Femur (tissue), 1 donor: ENCODE data around the gene BIRC3.
"Not testable (repeated sequence)": the region's sequence is repeated elsewhere in the genome, so short reads cannot be mapped to it uniquely, and the experiment has no call there.

Source experiments
- DNase-seq: peaks from one replicate; pipeline ENCODE4 v3.0.0-alpha.2; 2017

BIRC3 gene

DNA sequence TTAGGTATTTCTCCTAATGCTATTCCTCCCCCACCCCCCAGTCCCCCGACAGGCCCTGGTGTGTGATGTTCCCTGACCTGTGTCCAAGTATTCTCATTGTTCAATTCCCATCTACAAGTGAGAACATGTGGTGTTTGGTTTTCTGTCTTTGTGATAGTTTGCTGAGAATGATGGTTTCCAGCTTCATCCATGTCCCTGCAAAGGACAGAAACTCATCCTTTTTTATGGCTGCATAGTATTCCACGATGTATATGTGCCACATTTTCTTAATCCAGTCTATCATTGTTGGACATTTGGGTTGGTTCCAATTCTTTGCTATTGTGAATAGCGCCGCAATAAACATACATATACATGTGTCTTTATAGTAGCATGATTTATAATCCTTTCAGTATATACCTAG is 20.5 kb upstream of the BIRC3 start:
- not testable (repeated sequence) for DNase-seq

GRCh38 chr11:102300837-102301236 is 16.4 kb upstream of the BIRC3 start:
- not testable (repeated sequence) for DNase-seq

DNA sequence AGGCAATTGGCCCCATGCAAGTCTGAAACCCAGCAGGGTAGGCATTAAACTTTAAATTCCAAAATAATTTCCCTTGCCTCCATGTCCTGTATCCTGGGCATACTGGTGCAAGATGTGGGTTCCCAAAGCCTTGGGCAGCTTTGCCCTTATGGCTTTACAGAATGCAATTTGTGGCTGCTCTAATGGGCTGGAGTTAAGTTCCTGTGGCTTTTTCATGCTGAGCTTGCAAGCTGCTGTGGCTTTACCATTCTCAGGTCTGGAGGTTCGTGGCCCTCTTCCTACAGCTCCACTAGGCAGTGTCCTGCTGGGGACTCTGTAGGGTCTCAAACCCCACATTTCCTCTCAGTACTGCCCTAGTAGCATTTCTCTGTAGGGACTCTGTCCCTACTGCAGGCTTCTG is 15.0 kb upstream of the BIRC3 start:
- no peak for DNase-seq

DNA sequence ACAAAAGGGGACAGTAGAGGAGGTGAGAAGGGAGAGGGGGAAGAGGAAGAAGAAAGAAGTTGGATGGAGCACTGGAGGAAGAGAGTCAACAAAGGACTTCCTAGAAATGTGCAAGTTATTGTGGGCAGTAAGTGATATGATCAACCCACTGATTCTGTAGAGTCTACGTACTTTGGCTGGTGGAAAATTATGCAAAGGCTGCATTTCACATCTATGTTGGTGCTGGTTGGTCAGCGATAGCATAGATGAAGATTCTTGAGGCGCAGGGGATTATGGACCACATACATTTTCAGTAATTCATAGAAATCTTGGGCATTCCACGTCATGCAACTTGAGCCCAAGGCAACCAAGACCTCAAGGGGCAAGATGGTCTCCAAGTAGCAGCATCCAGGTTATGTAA is 12.6 kb upstream of the BIRC3 start:
- no peak for DNase-seq

DNA sequence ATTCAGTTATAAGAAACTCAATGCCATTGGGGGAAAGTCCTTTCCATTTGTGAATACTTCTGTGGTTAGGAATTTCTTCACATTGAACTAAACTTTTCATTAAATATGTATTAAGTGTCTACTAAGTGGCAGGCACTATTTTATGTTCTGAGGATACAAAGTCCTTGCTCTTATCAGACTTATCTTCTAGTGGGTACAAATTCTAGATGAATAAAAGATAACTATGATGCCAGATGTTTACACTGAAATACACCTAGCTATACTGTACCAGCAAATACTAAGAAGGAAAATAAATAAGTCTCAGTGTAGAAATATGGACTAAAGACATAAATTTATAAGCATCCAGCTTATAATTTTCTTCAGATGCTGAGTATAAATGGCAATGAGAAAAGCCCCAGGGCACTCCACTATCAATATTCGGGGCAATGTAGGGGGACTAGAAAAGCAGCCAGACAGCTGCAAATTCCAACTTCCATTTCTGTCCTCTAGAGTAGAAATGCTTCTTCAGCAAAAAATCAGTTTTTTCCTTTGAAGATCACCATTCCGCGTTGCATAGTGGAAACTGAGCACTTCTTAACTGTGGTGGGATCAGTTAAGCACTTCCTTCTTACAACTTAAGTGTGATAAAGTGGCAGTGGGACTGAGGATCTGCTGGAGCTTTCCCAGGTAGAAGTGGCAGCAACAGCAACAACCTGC is 11.8 kb upstream of the BIRC3 start:
- no peak for DNase-seq

- no peak for DNase-seq
These were observed 11.2 kb upstream of the BIRC3 start for GRCh38 chr11:102306048-102306597.

- DNase-seq = no peak
These were observed 10.2 kb upstream of the BIRC3 start for GRCh38 chr11:102306817-102307726.

- no peak for DNase-seq
These were observed 9.6 kb upstream of the BIRC3 start for GRCh38 chr11:102307727-102308038.

DNA sequence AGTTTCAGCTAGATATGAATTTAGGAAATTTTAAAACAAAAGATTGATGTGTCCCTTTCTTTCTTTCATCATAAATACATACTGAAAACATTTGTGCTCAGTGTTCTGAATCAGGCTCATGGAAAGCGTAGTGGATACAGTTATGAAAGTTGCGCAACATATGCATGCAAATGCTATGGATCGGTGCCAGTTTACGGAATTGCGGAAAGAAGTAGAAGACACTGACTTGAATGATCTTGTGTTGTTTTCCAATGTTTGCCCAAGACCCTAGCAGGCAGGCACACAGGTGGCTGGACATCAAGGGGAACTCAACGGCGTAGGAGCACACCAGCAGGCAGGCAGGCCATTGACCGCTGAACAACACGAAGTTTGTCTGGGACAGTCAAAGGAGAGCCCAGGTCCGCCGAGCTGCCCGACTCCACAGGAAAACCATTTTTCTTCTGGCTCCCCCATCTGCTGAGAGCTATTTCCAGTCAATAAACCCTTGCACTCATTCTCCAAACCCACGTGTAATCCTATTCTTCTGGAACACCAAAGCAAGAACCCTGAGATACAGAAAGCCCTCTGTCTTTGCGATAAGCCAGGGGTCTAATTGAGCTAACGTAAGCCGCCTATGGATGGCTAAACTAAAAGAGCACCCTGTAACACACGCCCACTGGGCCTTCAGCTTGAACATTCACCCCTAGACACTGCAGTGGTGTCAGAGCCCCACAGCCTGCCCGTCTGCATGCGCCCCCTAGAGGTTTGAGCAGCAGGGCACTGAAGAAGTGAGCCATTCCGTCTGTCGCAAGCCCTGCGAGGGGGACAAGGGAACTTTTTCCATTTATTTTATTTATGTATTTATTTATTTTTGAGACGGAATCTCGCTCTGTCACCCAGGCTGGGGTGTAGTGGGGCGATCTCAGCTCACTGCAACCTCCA is 7.4 kb upstream of the BIRC3 start:
- DNase-seq = no peak

GRCh38 chr11:102312667-102313066 is 4.6 kb upstream of the BIRC3 start:
- DNase-seq = no peak

- no peak for DNase-seq
These were observed 3.9 kb upstream of the BIRC3 start for GRCh38 chr11:102313238-102313940.

DNA sequence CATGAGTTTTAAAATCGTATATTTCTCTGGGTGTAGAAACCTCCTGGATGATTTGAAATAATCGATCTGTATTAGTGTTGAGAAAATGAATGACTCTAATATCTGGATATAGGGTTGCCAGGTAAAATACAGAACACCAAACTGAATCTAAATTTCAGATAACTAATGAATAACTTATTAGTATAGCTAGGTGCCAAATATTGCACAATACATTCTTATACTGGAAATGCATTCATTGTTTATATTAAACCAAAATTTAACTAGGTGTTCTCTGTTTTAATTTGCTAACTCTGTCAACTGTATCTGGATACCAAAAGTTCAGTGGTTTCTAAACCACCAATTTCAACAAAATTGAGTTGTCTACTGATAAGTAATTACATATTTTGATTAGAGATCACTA is 2.5 kb upstream of the BIRC3 start:
- no peak for DNase-seq

DNA sequence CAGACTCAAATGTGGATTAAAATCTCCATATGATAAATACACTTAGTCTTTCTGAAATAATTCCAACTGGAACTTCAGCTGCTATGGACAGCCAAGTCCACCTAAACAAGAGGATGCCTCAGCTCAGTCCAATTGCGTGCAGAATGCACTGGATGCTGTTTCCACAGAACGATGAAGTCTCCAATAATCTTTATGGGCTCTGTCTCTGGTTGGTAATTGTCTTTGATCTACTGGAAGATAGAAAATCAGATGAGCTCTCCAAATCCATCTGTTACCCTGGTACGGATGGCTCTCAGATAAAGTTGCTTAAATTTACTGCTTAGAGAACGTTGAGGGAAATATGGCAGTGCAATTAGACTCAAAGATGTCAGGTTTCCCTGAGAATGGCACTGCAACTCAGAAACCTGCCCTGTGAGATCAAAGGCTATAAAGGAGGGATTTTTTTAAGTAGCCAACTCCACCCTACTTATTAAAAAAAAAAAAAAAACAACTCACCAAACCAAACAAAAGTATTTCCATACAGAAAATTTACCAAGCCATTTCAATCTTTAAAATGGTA is 859 bp upstream of the BIRC3 start:
- no peak for DNase-seq

GRCh38 chr11:102317768-102318103 is 452 bp downstream of the BIRC3 start:
- DNase-seq = no peak

- DNase-seq = no peak
These were observed 1.2 kb downstream of the BIRC3 start for GRCh38 chr11:102318469-102318868.

- DNase-seq = no peak
These were observed 2.3 kb downstream of the BIRC3 start for GRCh38 chr11:102319544-102319943.

GRCh38 chr11:102320188-102320587 is 2.9 kb downstream of the BIRC3 start:
- DNase-seq = no peak

GRCh38 chr11:102320679-102321078 is 3.4 kb downstream of the BIRC3 start:
- DNase-seq = no peak

GRCh38 chr11:102322560-102322959 is 5.3 kb downstream of the BIRC3 start:
- DNase-seq = no peak

GRCh38 chr11:102323542-102324251 is 6.4 kb downstream of the BIRC3 start:
- DNase-seq = no peak

- no peak for DNase-seq
These were observed 7.8 kb downstream of the BIRC3 start for GRCh38 chr11:102325088-102325487.
